ENCODE results near the gene ATP5F1B. TPM values are rescaled to one million over a fixed set of nuclear protein-coding genes. Genes with fewer than 3 reads are reported as not detected.

ATP5F1B gene
- total and polyA plus RNA-seq, 2 of the 8 experiments (the other 6 are each of a cell fraction or from before 2014, with no cell fraction given): 900 to 1,522 TPM

GRCh38 chr12:56684745-56685359 lies 39.1 kb upstream of the ATP5F1B start (continued):
- TF ChIP-seq TAF7 (optimal IDR thresholded peaks at IDR 0.05; ENCODE audit: borderline replicate concordance, low read depth, low read length) (no peak), ASH2L (IDR thresholded peaks at IDR 0.05; ENCODE audit: low read length) (no peak)
